HG03432 (cell line): ENCODE results near the gene PKNOX2.

Source experiments
- ATAC-seq: cut with Tn5 transposase; IDR thresholded peaks from one replicate; pipeline ENCODE4 v1.9.1; 2021; ENCODE audit warnings: mild to moderate bottlenecking, moderate library complexity; ENCODE audit not compliant: unreplicated experiment

The PKNOX2 gene

DNA sequence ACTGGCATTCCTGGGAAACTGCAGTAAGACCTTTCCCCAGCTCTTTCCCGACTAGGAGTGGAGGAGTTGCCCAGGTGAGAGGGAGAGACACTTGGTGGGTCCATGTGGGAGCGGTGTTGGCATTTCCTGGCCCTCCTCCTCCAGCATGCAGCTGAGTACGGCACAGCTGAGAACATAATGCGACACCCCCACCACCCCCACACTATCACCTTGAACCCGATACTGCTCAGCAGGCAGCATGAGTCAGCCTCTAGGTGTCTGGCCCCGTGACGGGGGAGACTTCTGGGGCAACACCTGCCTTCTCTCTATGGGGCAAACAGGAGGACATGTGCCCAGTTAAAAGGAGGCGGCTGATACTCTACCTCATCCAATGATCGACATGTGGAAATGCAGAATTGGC is 64.4 kb downstream of the PKNOX2 start:
- no peak for ATAC-seq

DNA sequence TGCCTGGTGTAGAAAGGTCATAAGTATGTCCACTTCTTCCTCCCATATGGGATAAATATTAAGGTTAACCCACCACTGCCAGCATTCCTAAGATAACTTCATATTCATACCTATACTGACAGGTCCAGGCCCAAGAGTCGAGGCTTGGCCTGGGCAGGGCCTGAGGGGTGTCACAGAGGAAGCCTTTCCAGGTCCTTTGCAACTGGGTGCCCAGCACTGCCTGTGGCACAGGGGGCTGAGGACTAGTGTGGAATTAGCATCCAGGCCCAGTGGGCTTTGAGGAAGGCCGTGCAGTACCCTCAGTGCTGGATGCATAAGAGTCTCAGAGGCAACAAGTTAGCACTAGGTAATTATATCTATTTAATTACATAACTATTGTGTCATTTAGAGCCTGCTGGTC is 65.4 kb downstream of the PKNOX2 start:
- no peak for ATAC-seq

DNA sequence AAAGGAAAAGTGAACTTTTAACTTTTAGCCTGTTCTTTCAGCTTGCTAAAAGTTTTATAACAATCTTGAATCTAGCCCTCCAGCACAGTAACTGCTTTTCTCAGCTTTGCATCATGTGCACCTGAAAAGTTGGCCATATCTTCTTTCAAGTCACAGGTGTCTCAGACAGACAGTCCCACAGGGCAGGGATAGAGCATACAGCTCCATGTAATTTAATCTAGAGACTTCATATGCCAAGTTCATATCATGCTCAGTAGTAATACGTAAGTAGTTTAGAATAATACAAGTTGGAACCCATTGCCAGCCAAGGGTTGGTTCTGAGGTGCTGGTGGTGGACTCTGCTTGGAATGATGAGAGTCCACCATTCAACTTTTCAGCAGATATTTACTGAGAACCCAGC is 68.6 kb downstream of the PKNOX2 start:
- no peak for ATAC-seq

DNA sequence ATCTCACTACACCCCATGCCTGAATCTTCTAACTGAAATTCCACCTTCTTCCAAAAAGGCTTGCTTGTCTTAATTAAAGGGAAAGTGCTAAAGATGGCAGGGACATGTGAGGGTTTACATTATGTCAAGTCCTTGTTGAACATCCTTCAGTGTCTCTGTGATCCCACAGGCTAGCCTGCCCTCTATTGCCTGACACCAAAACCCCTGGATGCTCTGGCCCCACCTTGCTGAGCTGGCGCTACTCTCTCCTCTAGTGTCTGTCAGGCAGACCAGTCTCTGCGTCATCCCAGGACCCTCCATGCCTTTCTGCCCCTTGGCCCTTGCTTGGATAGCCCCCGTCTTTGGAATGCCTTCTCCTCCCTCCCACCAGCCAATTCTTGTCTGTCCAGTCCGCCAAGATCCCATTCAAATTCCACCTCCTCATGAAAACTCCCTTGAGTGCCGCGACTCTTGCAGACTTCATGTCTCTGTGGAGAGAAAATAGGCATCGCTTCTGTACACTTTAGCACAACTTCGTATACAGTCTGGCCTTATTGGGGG is 69.3 kb downstream of the PKNOX2 start:
- no peak for ATAC-seq

DNA sequence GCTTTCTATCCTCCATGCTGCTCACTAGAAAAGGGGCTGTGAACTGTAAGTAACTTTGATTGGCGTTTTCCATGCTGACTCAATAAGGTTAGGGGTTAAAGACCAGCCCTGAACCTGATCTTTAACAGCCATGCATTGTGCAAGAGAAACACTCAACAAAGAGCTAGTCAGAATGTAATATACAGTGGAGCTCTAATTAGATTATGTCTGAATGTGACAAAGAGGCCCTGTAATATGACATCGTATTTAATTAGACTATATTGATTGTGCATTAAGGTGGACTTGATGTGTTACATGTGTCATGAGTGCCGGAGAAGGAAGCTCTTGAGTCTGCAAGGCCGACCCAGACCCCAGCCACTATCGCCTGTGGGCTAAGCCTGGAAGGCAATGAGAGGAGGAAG is 70.5 kb downstream of the PKNOX2 start:
- no peak for ATAC-seq

DNA sequence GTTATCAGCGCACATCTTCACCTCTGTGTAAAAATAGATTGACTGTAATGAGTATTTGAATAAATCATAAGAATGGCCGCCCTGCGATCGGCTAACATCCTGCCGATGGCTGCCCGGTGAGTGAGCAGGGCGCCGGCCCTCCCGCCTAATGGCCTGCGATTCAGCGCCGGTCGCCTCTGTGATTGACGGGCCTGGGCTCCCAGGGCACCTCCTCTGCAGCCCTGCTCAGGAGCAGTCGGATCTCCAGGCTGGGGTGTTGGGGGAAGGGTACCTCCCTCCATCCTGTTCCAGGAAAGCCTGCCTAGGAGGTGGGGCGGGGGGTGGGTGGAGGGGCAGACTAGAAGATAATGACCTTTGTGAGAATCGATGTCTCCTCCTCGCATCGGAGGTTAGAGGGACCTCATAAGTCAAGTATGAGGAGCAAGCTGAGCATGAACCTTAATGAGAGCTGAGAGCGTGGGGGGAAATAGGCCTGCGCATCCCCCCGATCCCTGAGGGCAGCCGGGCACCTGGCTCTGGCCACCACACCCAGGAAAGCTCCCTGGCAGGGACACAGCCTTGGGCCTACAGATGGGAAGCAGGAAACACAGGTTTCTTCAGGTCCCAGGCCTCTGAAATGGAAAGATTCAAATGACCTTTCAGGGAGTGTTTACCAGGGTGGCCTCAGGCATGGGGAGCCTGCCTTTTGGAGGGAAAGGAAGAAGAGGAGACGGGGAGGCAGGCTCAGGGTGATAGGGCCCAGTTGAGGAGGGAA is 71.7 kb downstream of the PKNOX2 start:
- no peak for ATAC-seq

DNA sequence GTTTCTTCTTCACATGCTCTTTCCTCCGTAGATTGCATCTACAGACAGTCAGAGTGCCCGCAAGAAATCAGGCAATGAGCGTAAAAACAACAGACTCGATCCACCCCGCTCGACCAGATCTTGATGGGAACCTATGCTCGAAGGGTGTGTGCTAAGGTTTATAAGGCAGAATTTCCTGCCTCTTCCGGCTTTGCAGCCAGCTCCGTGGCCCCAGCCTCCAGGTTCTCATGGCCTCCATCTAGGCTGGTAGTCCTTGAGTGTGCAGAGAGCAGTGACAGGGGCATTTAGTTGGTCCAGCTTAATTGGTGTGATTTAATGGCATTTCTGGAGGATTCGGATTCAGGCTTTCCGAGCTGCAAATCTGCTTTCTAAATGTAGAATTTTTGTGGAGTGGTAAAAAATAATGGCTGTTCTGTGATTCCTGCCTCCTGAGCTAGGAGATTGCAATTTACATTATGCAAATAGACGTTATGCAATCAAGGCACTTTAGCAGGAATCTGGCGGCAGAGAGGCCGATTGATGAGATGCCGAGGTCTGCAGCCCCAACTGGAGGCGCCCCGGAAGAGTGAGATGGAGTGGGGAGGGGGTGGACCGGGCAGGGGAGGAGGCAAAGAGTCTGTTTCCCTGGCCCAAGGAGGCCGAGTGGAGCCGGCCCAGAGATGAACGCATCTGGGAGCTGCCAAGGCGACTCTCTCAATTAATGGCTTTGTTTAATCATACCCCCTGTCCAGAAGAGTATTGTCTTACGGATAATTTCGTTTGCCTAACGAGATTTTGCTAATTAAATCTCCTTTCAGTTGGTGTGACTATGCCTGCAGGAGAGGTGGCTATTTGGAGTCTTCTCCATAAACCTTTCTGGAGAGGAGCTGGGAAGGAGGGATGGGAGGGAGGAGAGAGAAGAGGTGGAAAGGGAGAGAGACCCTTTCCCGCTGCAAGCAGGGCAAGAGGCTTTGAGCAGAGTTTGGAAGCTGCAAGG is 75.3 kb downstream of the PKNOX2 start:
- ATAC-seq: no peak

DNA sequence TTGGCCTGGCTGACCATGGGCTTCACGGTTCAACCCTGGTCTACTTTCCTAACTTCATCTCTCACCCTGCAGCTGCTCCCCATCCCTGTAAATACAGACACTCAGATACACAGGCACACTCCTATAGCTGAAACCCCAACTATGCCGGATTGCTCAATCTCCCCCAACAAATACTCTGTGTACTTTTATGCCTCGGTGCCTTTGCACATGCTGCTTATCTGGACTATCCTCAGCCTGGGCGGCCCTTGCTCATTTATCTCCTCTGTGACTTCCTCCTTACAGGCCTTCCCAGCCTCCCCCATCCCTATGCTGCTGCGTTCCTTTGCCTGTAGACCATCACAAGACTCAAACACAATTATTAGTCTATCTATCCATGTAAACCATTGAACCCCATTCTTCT is 76.6 kb downstream of the PKNOX2 start:
- ATAC-seq: no peak

DNA sequence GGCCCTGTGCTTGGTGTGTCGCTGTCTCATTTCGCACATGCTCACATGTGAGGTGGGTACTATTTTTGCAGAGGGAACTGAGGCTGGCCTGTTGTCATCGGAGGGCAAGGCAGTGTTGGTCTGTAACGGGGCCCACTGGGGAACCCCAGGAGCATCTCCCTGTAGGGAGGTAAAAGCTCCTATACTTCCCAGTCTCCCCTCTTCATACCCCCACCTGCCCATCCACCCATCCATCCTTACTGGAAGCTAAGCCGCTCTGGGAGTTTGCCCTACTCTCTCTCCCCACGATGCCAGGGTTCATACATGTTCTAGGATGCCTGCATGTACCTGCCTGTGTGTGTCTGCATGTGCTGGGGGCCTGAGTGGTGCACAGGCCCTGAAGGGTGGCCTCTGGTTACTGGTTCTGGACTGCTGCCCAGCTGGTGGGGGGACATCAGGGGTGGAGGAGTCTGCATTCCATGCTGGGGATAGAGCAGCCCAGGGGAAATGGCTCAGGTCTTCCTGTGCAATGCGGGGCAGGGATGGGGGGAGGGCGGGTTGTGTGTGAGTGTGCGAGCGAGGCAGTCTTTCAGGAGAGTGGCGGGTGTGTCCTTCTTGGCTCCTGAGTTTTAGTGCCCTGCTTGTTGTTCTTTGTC is 77.7 kb downstream of the PKNOX2 start:
- no peak for ATAC-seq

DNA sequence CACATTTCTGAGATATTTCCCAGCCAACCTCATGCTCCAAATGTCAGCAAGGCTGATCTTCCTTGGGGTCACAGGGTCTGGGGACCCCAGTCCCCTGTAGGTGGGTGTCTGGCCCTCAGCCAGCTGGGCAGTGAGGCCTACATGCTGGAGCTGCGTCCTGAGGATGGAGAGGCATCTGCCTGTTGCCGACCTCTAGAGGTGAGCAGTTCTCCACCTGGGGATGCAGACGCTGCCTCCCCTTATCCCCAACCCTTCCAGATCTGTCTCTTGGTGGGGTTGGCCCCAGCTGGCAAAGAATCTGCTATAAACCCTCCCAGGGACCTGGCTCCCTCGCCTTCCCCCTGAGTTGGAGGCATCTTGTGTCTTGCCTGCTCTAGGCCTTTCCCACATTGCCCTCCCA is 79.6 kb downstream of the PKNOX2 start:
- no peak for ATAC-seq

DNA sequence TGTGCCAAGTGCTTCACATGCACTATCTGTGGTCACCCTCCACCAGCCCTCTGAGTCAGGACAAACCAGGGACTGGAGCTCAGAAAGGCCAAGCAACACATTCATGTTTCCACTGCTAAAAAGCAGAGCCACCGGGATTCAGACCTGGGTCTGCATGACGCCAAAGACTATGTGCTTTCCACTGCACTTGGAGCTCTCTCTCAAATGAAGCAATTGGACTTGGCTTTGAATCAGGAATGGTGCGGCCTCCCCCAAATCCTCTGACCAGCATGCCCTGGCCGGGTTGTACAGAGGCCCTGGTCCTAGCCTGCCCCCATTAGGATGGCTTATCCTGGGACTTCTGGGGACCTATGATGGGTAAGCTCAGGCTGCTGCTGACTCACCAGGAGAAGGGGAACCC is 80.7 kb downstream of the PKNOX2 start:
- ATAC-seq: no peak

DNA sequence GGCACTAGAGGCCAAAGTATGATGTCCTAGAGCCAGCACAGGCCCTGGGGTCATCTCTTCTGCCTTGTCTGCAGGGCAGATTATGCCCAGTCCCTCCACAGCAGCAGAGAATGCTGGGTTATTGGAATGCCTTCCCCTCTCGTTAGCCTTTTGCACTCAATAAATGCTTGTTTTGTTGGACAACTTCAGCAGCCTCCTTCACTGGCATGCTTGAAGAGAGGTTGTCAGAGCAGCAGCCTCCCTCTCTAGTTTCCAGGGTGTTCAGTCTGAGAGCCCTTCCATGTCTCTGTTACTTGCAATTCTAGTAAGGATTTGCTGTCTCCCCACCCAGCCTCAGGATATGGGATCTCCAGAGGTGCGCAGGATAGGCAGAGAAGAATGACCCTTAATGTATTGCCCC is 82.9 kb downstream of the PKNOX2 start:
- no peak for ATAC-seq

DNA sequence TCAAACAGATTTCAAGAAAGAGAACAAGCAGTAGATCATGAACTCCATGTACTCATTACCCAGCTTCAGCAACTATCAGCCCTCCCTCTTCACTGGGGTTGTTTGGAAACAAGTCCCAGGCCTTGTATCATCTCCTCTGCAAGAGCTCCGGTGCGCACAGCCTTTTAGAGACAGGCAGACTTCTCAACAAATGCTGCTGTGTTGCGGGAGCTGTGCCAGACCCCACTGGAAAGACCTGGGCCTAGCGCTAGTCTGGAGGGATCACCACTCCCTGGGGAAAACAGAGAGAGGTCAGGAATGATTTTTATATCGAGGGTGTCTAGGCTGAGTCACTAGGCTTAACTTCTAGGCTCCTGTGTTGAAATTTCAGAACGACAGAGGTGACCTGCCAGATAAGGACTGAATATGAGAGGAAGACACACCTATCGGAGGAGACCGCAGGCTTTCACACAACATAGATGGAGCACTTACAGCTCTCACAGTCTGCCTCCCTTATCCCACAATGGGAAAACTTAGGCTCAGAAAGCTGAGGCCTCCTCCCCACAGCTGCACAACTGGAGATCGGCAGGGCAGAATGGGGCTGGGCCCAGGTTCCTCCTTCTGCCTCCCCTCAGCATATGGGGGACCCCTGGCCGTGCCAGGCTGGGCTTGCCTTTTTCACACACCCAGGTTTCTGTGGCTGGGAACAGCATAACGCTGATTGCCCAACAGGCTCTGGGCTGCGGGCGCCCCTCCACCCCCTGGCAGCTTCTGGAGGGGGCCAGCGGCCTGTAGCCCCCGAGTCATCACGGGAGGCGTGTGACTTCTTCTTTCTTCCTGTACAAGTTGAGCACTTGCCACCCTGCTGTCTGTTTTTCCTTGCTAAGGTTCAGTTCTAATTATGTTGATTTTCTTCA is 86.0 kb downstream of the PKNOX2 start:
- ATAC-seq: no peak

DNA sequence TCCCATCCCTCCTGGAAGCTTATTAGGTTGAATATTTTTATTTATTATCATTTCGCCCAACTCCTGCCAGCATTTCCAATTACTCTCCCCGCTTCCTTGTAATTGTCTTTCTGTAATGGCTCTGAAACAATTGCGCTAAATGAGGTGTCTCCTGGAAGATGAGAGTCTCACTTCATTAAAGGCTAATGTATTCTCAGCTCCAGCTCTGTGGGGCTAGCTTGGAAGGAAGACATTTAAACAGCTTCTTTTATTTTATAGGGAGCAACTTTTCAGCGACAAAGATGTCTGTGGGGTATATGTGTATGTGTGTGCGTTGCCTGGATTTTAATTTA is 86.6 kb downstream of the PKNOX2 start:
- no peak for ATAC-seq

DNA sequence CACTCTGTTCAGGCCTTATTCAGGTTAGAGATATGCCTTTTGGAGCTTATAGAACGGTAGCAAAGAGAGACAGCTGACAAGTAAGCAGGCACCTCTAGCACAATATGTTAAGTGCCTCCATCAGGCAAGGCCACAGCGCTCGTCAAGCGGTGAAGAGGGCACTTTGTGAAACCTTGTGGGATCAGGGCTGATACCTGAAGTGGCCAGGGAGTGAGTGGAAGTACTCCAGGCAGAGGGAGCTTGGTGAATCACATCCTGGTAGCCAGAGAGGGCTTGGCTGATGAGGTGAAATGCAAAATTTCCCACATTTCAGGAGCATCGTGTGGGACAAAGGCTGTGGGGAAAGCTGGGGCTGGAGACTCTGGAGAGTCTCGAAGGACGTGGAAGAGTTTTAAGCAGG is 87.4 kb downstream of the PKNOX2 start:
- ATAC-seq: no peak

DNA sequence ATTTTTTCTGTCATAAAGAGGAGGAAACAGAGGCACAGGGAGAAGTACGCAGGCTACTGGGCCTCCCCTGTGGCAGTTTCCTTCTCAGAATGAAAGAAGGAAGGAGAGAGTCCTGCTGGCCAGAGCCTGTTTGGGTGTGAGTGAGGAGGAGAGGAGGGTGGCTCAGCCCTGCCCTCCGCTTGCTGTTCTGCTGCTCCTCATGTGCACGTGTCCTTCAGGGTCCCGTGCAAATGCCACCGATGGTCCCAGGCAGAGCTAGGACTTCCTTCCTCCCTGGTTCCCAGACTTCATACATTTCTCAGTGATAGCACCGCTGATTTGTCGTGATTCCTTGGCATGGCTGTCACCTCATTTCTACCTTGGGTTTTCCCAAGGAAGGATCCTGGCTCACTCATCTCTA is 88.7 kb downstream of the PKNOX2 start:
- ATAC-seq: no peak

DNA sequence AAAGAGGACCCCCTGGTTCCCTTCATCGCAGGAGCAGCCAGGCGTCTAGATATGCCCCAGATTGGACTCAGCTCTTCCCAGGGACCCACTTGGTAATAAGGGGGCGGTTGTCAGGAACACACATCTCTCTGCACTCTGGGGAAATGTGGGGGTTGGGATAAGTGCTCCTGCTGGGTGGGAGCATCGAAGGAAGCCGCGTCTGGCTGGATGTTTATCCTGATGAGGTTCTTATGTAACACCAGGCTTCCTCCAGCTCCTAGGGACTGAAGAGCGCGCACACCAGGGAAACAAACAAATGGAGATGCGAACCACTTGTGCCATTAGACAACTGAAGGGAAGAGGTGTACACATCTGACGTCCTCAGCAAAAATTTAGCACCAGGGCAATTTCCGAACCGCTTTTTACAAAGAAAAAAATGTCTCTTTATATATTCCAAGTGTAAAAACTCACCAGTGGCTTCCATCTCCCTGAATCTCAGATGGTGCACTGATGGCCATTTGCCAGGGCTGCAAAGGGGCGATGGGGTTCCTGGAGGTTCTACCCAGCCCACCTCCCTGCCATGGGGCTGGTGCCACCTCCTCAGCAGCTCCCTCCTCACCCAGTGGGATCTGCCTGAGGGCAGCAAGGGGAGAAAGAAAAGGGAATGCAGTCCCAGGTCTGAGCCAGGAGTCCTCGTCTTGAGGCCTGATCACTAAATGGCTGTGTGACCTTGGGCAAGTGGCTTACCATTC is 89.4 kb downstream of the PKNOX2 start:
- ATAC-seq: no peak

DNA sequence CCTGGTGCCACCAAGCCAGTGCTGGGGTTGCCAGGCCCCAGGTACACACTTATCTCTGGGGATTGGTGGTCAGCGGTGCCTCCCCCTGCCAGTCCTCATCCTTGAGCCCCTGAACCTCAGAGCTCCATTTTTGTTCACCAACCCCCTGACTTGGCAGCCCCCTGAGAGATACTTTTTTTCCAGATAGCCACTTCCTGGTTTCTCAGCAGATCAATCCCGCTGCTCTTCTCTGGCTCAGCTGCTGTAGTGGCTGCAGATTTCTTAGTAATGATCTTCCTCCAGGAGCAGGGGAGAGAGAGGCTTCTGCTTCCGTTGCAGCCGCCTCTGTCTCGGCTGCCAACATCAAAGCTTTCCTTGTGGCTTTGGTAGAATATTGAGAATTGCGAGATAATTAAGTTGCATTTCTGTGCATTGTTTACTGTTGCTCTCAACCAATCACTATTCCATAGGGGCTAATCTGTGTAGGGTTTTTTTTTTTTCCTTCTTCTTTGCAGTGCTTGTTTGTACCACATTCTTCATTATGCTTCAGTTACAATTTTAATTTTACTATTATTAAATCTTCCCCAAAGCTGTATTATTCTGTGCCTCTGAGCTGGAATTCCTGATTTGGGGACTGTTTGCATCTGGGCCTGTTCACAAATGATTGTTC is 92.1 kb downstream of the PKNOX2 start:
- ATAC-seq: no peak

DNA sequence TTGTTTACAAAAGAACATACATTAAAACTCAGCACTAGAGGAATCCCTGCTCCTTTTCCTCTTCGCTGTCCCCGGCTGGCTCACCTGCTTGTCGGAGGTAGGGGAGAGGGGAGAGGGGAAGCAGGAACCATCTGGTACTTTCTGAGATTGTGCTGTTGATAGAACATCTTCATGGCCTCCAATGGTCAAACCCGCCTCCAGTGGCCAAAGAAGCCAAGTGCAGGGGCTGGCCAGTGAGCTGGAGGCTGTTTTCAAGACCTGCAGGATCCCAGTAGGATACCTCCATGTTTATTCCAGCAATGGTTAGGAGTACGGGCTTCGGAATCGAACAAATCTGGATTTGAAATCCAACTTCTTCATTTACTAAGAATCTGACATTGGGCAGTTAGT is 92.6 kb downstream of the PKNOX2 start:
- no peak for ATAC-seq
